Measurements from ENCODE around the gene PLAAT1. TPM values are rescaled to one million over a fixed set of nuclear protein-coding genes. Genes with fewer than 3 reads are reported as not detected.

The PLAAT1 gene
- polyA plus RNA-seq, 3 donors, result not detected

DNA sequence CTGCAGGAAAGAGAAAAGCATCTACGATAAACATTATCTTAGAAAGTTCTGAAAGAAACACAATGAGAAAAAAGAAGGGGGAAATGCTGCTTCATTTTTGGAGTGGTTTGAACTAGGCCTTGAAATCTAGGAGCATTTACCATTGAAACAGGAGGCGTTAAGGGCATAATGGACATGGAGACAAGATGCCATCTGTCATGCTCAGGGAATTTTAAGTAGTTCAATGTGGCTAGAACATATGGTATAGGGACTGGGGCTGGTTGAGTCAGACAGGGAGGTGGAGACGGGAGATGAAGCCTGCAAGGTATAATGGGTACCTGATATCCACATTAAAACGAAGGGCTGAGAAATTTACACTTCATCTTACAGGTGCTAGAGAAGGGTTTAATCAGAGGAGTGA is 10.4 kb upstream of the PLAAT1 start:
- no peak overlapping the region for H3K4me3 Mint-ChIP-seq
- no peak overlapping the region for H3K27ac ChIP-seq (ENCODE audit: low read depth in 1 of 2, low read length in 2 of 2)
- H3K9ac ChIP-seq (ENCODE audit: insufficient read depth, low read length, poor library complexity, severe bottlenecking), result no peak overlapping the region
- no peak overlapping the region for H3K27ac Mint-ChIP-seq
- peaks cover 0 to 3% (median 1%) of the 10 kb centered on the region in 3 donors for H3K27me3 Mint-ChIP-seq (ENCODE audit: low read depth in 3 of 3)
- H2AFZ ChIP-seq (ENCODE audit: insufficient read depth, low read depth, low read length, poor library complexity, severe bottlenecking), result no peak overlapping the region
- 80% methylated on average over 2 of the region's 4 CpGs for WGBS (ENCODE audit: insufficient coverage)
- H3K9me3 ChIP-seq (replicated peaks in 1 of 2; ENCODE audit: control insufficient read depth in 1 of 2, insufficient read depth in 1 of 2, low read length in 2 of 2), result no peaks in the 10 kb centered on the region
- no peaks in the 10 kb centered on the region for H3K27me3 ChIP-seq (ENCODE audit: control insufficient read depth in 2 of 2, insufficient read depth in 2 of 2, low read length in 2 of 2)
- no peaks in the 10 kb centered on the region for H3K4me1 Mint-ChIP-seq
- no peaks in the 10 kb centered on the region for H3K79me2 ChIP-seq (ENCODE audit: insufficient read depth, low read length)
- TF ChIP-seq, protein P1, sequence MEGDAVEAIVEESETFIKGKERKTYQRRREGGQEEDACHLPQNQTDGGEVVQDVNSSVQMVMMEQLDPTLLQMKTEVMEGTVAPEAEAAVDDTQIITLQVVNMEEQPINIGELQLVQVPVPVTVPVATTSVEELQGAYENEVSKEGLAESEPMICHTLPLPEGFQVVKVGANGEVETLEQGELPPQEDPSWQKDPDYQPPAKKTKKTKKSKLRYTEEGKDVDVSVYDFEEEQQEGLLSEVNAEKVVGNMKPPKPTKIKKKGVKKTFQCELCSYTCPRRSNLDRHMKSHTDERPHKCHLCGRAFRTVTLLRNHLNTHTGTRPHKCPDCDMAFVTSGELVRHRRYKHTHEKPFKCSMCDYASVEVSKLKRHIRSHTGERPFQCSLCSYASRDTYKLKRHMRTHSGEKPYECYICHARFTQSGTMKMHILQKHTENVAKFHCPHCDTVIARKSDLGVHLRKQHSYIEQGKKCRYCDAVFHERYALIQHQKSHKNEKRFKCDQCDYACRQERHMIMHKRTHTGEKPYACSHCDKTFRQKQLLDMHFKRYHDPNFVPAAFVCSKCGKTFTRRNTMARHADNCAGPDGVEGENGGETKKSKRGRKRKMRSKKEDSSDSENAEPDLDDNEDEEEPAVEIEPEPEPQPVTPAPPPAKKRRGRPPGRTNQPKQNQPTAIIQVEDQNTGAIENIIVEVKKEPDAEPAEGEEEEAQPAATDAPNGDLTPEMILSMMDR (IDR thresholded peaks at IDR 0.05), result no peak
- H3K36me3 Mint-ChIP-seq, result no peaks in the 10 kb centered on the region
- H3K9me3 Mint-ChIP-seq, result peaks cover 0 to 4% (median 0%) of the 10 kb centered on the region in 7 donors
- H3K4me1 ChIP-seq (ENCODE audit: control insufficient read depth in 1 of 2, insufficient read depth in 2 of 2, low read length in 2 of 2), result no peaks in the 10 kb centered on the region
- intact Hi-C loops (cut with micrococcal nuclease), result no loop called here
- DNase-seq, result no peak
- no peaks in the 10 kb centered on the region for H4K20me1 ChIP-seq (ENCODE audit: insufficient read depth, low read length)
- no peak overlapping the region for H3K4me2 ChIP-seq (replicated peaks; ENCODE audit: extremely low read depth, low read length, poor library complexity, severe bottlenecking)
- H3K4me3 ChIP-seq (replicated peaks in 1 of 3; ENCODE audit: low read depth in 2 of 3, low read length in 3 of 3), result no peak overlapping the region
- H3K36me3 ChIP-seq (replicated peaks in 1 of 2; ENCODE audit: control insufficient read depth in 1 of 2, insufficient read depth in 2 of 2, low read length in 2 of 2), result no peaks in the 10 kb centered on the region

DNA sequence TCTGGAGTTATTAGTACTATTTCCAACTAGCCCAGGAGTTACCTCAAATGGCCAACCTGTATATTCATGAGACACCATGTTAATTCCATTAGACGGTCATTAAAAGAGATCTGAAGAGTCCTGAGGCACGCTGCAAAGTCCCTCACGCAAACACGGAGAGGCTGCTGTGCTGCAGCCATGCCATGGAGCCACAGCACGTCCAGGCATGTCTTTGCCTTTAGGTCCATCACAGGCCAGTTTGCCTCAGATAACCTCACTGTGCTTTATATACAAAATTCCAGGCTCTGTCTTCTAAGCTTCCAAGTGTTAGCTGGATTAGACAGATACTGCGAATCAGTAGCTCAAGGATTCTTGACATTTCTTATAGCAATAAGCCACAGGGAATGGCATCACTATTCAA is 9.8 kb upstream of the PLAAT1 start:
- Histone ChIP-seq H2AFZ (ENCODE audit: insufficient read depth, low read depth, low read length, poor library complexity, severe bottlenecking) (no peak overlapping the region), H3K4me1 (ENCODE audit: control insufficient read depth in 1 of 2, insufficient read depth in 2 of 2, low read length in 2 of 2) (no peaks in the 10 kb centered on the region), H3K9ac (ENCODE audit: insufficient read depth, low read length, poor library complexity, severe bottlenecking) (no peak overlapping the region), H3K4me2 (replicated peaks; ENCODE audit: extremely low read depth, low read length, poor library complexity, severe bottlenecking) (no peak overlapping the region), H3K79me2 (ENCODE audit: insufficient read depth, low read length) (no peaks in the 10 kb centered on the region), H3K36me3 (replicated peaks in 1 of 2; ENCODE audit: control insufficient read depth in 1 of 2, insufficient read depth in 2 of 2, low read length in 2 of 2) (no peaks in the 10 kb centered on the region), H4K20me1 (ENCODE audit: insufficient read depth, low read length) (no peaks in the 10 kb centered on the region), H3K27me3 (ENCODE audit: control insufficient read depth in 2 of 2, insufficient read depth in 2 of 2, low read length in 2 of 2) (no peaks in the 10 kb centered on the region), H3K27ac (ENCODE audit: low read depth in 1 of 2, low read length in 2 of 2) (no peak overlapping the region), H3K4me3 (replicated peaks in 1 of 3; ENCODE audit: low read depth in 2 of 3, low read length in 3 of 3) (no peak overlapping the region), H3K9me3 (replicated peaks in 1 of 2; ENCODE audit: control insufficient read depth in 1 of 2, insufficient read depth in 1 of 2, low read length in 2 of 2) (no peaks in the 10 kb centered on the region)
- TF ChIP-seq, protein P1 (IDR thresholded peaks at IDR 0.05), result no peak
- 88% methylated on average over 5 of the region's 6 CpGs for WGBS (ENCODE audit: insufficient coverage)
- H3K27ac Mint-ChIP-seq, result no peak overlapping the region
- no peaks in the 10 kb centered on the region for H3K36me3 Mint-ChIP-seq
- no peak overlapping the region for H3K4me3 Mint-ChIP-seq
- intact Hi-C loops (cut with micrococcal nuclease), result no loop called here
- DNase-seq, result no peak
- peaks cover 0 to 3% (median 1%) of the 10 kb centered on the region in 3 donors for H3K27me3 Mint-ChIP-seq (ENCODE audit: low read depth in 3 of 3)
- H3K4me1 Mint-ChIP-seq, result no peaks in the 10 kb centered on the region
- peaks cover 0 to 4% (median 0%) of the 10 kb centered on the region in 7 donors for H3K9me3 Mint-ChIP-seq
